Measurements from ENCODE around the gene ABCC12. TPM values are rescaled to one million over a fixed set of nuclear protein-coding genes. Genes with fewer than 3 reads are reported as not detected.

The ABCC12 gene
- total and polyA plus RNA-seq, 2 of the 4 experiments (the other 2 are of a cell fraction): under 0.01 TPM; not detected in 1

- no CpG with 5 or more reads among the region's 3 CpGs for WGBS, 2 experiments (ENCODE audit: extremely low coverage in 2 of 2, insufficient read length in 1 of 2)
- Histone ChIP-seq H4K91ac (ENCODE audit: insufficient read depth, low read depth, low read length) (no peak overlapping the region), H2AFZ (replicated peaks; ENCODE audit: low read length, poor library complexity) (no peak overlapping the region), H3K79me1 (ENCODE audit: low read depth in 1 of 2, low read length in 2 of 2) (no peaks in the 10 kb centered on the region), H2BK120ac (ENCODE audit: low read depth, low read length) (no peak overlapping the region), H4K8ac (ENCODE audit: low read depth in 2 of 2, low read length in 2 of 2) (no peak overlapping the region), H2BK15ac (ENCODE audit: low read depth, low read length) (no peak overlapping the region), H3K27me3 (ENCODE audit: control insufficient read depth, insufficient read depth, low read length) (peaks cover 14% of the 10 kb centered on the region), H3K9ac (ENCODE audit: low read depth, low read length) (no peak overlapping the region), H4K20me1 (ENCODE audit: insufficient read depth, low read length) (no peaks in the 10 kb centered on the region), H3K4me2 (ENCODE audit: low read depth, low read length) (no peak overlapping the region), H3K23ac (ENCODE audit: low read depth, low read length) (no peak overlapping the region), H3K4me3 (ENCODE audit: insufficient read depth, low read depth, low read length) (no peak overlapping the region), H3K27ac (ENCODE audit: insufficient read depth, low read length) (no peak overlapping the region), H3K36me3 (ENCODE audit: control insufficient read depth, insufficient read depth, low read length) (no peaks in the 10 kb centered on the region), H3K18ac (ENCODE audit: low read depth, low read length) (no peak overlapping the region), H2AK5ac (ENCODE audit: low read depth, low read length) (no peak overlapping the region), H3K4ac (ENCODE audit: low read depth, low read length) (no peak overlapping the region), H3K9me3 (ENCODE audit: control insufficient read depth, insufficient read depth, low read length) (no peaks in the 10 kb centered on the region), H2BK20ac (ENCODE audit: low read depth, low read length) (no peak overlapping the region), H3K4me1 (ENCODE audit: control insufficient read depth, insufficient read depth, low read length) (no peaks in the 10 kb centered on the region), H2BK5ac (ENCODE audit: low read depth, low read length, poor library complexity, severe bottlenecking) (no peak overlapping the region), H3K14ac (replicated peaks; ENCODE audit: low read depth, low read length) (no peak overlapping the region), H3K9me1 (ENCODE audit: insufficient read depth, low read length) (peaks cover 3% of the 10 kb centered on the region; the same call in 1 of the 2 replicates), H2AK9ac (replicated peaks; ENCODE audit: low read depth, low read length, poor library complexity) (no peak overlapping the region), H4K5ac (ENCODE audit: low read depth, low read length) (no peak overlapping the region), H3K56ac (ENCODE audit: extremely low read depth, insufficient read depth, low read length) (no peak overlapping the region)
- dilution Hi-C loops (cut with HindIII; ENCODE audit: low sequenced_read_pairs, unreplicated experiment) (no loop called here), in situ Hi-C loops (cut with MboI; ENCODE audit: low sequenced_read_pairs) (no loop called here), intact Hi-C loops (cut with micrococcal nuclease) (no loop called here)
- ATAC-seq (ENCODE audit: low read depth): no peak
- ChIA-PET CTCF (interaction anchor here (0.6 kb wide), 1 partner anchor 256 kb away, joined by 3 read pairs; no protein-coding TSS in a partner anchor), POLR2A (ENCODE audit: unreplicated experiment) (no interaction called here)
- DNase-seq: no peak
- no TSS peak for BruUV-seq (replicated peaks)
- TF ChIP-seq MXI1 (IDR thresholded peaks at IDR 0.05; ENCODE audit: borderline replicate concordance, low read depth, low read length): no peak
- no peak for TF ChIP-seq SMC3 (IDR thresholded peaks at IDR 0.05; ENCODE audit: low read depth, low read length)
- no peak for TF ChIP-seq NFE2L2 (IDR thresholded peaks at IDR 0.05; ENCODE audit: low read depth, low read length)
- no peak for TF ChIP-seq POLR2A (IDR thresholded peaks at IDR 0.05; ENCODE audit: low read depth, low read length)
- TF ChIP-seq FOS (IDR thresholded peaks at IDR 0.05; ENCODE audit: low read depth, low read length): no peak
- no peak for TF ChIP-seq MAZ (IDR thresholded peaks at IDR 0.05; ENCODE audit: borderline replicate concordance, low read depth, low read length)
- TF ChIP-seq, protein P1, sequence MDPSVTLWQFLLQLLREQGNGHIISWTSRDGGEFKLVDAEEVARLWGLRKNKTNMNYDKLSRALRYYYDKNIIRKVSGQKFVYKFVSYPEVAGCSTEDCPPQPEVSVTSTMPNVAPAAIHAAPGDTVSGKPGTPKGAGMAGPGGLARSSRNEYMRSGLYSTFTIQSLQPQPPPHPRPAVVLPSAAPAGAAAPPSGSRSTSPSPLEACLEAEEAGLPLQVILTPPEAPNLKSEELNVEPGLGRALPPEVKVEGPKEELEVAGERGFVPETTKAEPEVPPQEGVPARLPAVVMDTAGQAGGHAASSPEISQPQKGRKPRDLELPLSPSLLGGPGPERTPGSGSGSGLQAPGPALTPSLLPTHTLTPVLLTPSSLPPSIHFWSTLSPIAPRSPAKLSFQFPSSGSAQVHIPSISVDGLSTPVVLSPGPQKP (IDR thresholded peaks at IDR 0.05; ENCODE audit: borderline replicate concordance, low read depth, low read length): no peak
- no peak for TF ChIP-seq RCOR1 (IDR thresholded peaks at IDR 0.05; ENCODE audit: insufficient replicate concordance, low read length)
- TF ChIP-seq RFX5 (IDR thresholded peaks at IDR 0.05; ENCODE audit: low read depth, low read length): no peak
- no peak for TF ChIP-seq BHLHE40 (IDR thresholded peaks at IDR 0.05; ENCODE audit: low read depth, low read length)
- TF ChIP-seq, protein P2, sequence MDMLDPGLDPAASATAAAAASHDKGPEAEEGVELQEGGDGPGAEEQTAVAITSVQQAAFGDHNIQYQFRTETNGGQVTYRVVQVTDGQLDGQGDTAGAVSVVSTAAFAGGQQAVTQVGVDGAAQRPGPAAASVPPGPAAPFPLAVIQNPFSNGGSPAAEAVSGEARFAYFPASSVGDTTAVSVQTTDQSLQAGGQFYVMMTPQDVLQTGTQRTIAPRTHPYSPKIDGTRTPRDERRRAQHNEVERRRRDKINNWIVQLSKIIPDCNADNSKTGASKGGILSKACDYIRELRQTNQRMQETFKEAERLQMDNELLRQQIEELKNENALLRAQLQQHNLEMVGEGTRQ (IDR thresholded peaks at IDR 0.05; ENCODE audit: low read depth, low read length): no peak
- no peak for TF ChIP-seq RAD21 (IDR thresholded peaks at IDR 0.05; ENCODE audit: low read length)
- TF ChIP-seq CHD1 (IDR thresholded peaks at IDR 0.05; ENCODE audit: low read depth, low read length): no peak
- TF ChIP-seq CEBPB (IDR thresholded peaks at IDR 0.05; ENCODE audit: low read depth, low read length): no peak
- no peak for TF ChIP-seq MAFK (IDR thresholded peaks at IDR 0.05; ENCODE audit: low read depth, low read length)
- TF ChIP-seq, protein P3, sequence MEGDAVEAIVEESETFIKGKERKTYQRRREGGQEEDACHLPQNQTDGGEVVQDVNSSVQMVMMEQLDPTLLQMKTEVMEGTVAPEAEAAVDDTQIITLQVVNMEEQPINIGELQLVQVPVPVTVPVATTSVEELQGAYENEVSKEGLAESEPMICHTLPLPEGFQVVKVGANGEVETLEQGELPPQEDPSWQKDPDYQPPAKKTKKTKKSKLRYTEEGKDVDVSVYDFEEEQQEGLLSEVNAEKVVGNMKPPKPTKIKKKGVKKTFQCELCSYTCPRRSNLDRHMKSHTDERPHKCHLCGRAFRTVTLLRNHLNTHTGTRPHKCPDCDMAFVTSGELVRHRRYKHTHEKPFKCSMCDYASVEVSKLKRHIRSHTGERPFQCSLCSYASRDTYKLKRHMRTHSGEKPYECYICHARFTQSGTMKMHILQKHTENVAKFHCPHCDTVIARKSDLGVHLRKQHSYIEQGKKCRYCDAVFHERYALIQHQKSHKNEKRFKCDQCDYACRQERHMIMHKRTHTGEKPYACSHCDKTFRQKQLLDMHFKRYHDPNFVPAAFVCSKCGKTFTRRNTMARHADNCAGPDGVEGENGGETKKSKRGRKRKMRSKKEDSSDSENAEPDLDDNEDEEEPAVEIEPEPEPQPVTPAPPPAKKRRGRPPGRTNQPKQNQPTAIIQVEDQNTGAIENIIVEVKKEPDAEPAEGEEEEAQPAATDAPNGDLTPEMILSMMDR (conservative IDR thresholded peaks at IDR 0.05; ENCODE audit: low read depth, low read length): no peak
Observed at GRCh38 chr16:48197294-48197693, 41.5 kb upstream of the ABCC12 start.
